ENCODE results near the gene KLHL42.

The KLHL42 gene

DNA sequence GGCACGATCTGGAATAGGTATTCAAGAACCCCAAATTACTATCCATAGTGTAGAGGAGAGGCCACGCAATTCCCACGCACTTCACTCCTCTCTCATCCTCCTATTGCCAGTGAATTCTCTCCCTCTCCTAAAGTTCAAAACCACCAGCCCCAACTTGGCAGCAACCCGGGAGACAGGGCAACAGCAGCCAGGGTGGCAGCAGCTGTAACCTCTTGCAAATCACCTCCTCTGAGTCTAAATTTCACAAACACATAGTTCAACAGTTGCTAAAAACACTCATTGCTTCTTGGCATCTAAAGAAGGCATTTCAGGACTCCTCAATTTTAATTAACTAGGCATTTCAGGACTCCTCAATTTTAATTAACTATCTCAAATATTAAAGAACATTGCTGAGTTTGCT lies 37.7 kb downstream of the KLHL42 start:
- 0 out of 2 replicates have a peak, but pooled peaks cover 3% of the 10 kb centered on the region for H3F3A ChIP-seq (ENCODE audit: insufficient read depth, low read length)
- H3K4me2 ChIP-seq (ENCODE audit: low read length) = peak overlapping the region; percentile 27; the same call in 1 of the 2 replicates
- peaks cover 60% of the 10 kb centered on the region for H3K4me1 ChIP-seq (ENCODE audit: insufficient read depth, low read length, severe bottlenecking)
- TF ChIP-seq, protein P1, sequence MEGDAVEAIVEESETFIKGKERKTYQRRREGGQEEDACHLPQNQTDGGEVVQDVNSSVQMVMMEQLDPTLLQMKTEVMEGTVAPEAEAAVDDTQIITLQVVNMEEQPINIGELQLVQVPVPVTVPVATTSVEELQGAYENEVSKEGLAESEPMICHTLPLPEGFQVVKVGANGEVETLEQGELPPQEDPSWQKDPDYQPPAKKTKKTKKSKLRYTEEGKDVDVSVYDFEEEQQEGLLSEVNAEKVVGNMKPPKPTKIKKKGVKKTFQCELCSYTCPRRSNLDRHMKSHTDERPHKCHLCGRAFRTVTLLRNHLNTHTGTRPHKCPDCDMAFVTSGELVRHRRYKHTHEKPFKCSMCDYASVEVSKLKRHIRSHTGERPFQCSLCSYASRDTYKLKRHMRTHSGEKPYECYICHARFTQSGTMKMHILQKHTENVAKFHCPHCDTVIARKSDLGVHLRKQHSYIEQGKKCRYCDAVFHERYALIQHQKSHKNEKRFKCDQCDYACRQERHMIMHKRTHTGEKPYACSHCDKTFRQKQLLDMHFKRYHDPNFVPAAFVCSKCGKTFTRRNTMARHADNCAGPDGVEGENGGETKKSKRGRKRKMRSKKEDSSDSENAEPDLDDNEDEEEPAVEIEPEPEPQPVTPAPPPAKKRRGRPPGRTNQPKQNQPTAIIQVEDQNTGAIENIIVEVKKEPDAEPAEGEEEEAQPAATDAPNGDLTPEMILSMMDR (IDR thresholded peaks at IDR 0.05; ENCODE audit: low read length) = no peak
- TF ChIP-seq EZH2 (IDR thresholded peaks at IDR 0.05; ENCODE audit: borderline replicate concordance, low read length) = no peak
- H3K27me3 ChIP-seq (ENCODE audit: insufficient read depth, low read length) = no peaks in the 10 kb centered on the region
- no peaks in the 10 kb centered on the region for H3K79me2 ChIP-seq (ENCODE audit: insufficient read depth, low read length)
- peak overlapping the region; percentile 62 for H3K27ac ChIP-seq (ENCODE audit: low read depth, low read length, poor library complexity, severe bottlenecking)
- peaks cover 15% of the 10 kb centered on the region for H3K36me3 ChIP-seq (ENCODE audit: insufficient read depth, low read length)
- peak overlapping the region; percentile 12; the same call in 1 of the 2 replicates for H3K9ac ChIP-seq (ENCODE audit: low read length)
- H3K9me2 ChIP-seq (ENCODE audit: low read depth, low read length) = no peaks in the 10 kb centered on the region
- no peaks in the 10 kb centered on the region for H4K20me1 ChIP-seq (ENCODE audit: insufficient read depth, low read length)
- no peak overlapping the region for H3K4me3 ChIP-seq (ENCODE audit: low read depth, low read length, poor library complexity, severe bottlenecking)
- no peaks in the 10 kb centered on the region for H3K9me3 ChIP-seq (ENCODE audit: low read length)
- no peak overlapping the region for H2AFZ ChIP-seq (ENCODE audit: low read length)

DNA sequence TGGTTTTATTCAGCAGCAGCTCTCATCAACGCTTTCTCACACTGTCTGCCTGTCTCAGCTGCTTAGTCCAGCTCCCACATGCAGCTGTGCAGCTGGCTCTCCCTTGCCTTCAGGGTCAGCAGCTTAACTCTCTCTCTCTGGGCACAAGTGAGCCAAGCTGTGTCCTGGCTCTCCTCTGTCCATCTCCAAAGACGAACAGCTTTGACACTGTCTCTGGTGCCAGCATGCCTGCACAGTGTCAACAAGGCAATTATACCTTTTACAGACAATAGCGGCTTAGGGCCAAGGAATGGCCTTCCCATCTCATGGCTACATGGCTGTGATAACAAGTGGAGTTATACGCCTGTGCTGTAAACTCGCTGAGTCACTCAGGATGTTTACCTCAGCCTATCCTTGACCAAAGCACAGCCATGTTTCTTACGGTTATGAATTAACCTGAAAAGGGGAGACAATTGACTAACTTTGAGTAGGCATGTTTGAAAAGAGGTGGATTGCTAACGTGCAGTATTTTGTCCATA lies 38.4 kb downstream of the KLHL42 start:
- Histone ChIP-seq H3K9ac (ENCODE audit: low read length) (peak overlapping the region; percentile 12; the same call in 1 of the 2 replicates), H3K36me3 (ENCODE audit: insufficient read depth, low read length) (peaks cover 15% of the 10 kb centered on the region), H4K20me1 (ENCODE audit: insufficient read depth, low read length) (no peaks in the 10 kb centered on the region), H3K79me2 (ENCODE audit: insufficient read depth, low read length) (no peaks in the 10 kb centered on the region), H3K27ac (ENCODE audit: low read depth, low read length, poor library complexity, severe bottlenecking) (peak overlapping the region; percentile 62), H3K9me3 (ENCODE audit: low read length) (no peaks in the 10 kb centered on the region), H3K4me2 (ENCODE audit: low read length) (peak overlapping the region; percentile 27; the same call in 1 of the 2 replicates), H3K4me1 (ENCODE audit: insufficient read depth, low read length, severe bottlenecking) (peaks cover 67% of the 10 kb centered on the region), H3K27me3 (ENCODE audit: insufficient read depth, low read length) (no peaks in the 10 kb centered on the region), H3F3A (ENCODE audit: insufficient read depth, low read length) (0 out of 2 replicates have a peak, but pooled peaks cover 3% of the 10 kb centered on the region), H3K4me3 (ENCODE audit: low read depth, low read length, poor library complexity, severe bottlenecking) (no peak overlapping the region), H3K9me2 (ENCODE audit: low read depth, low read length) (no peaks in the 10 kb centered on the region), H2AFZ (ENCODE audit: low read length) (no peak overlapping the region)
- no peak for TF ChIP-seq EZH2 (IDR thresholded peaks at IDR 0.05; ENCODE audit: borderline replicate concordance, low read length)
- TF ChIP-seq, protein P1 (IDR thresholded peaks at IDR 0.05; ENCODE audit: low read length) = no peak

- H3K9me3 ChIP-seq (ENCODE audit: low read length) = no peaks in the 10 kb centered on the region
- H3K79me2 ChIP-seq (ENCODE audit: insufficient read depth, low read length) = no peaks in the 10 kb centered on the region
- no peaks in the 10 kb centered on the region for H3K27me3 ChIP-seq (ENCODE audit: insufficient read depth, low read length)
- H3K36me3 ChIP-seq (ENCODE audit: insufficient read depth, low read length) = peaks cover 10% of the 10 kb centered on the region; the same call in 1 of the 2 replicates
- H3K4me1 ChIP-seq (ENCODE audit: insufficient read depth, low read length, severe bottlenecking) = peaks cover 84% of the 10 kb centered on the region
- H2AFZ ChIP-seq (ENCODE audit: low read length) = no peak overlapping the region
- H4K20me1 ChIP-seq (ENCODE audit: insufficient read depth, low read length) = no peaks in the 10 kb centered on the region
- peak overlapping the region; percentile 62 for H3K27ac ChIP-seq (ENCODE audit: low read depth, low read length, poor library complexity, severe bottlenecking)
- H3K9me2 ChIP-seq (ENCODE audit: low read depth, low read length) = no peaks in the 10 kb centered on the region
- H3F3A ChIP-seq (ENCODE audit: insufficient read depth, low read length) = 0 out of 2 replicates have a peak, but pooled peaks cover 3% of the 10 kb centered on the region
- TF ChIP-seq EZH2 (IDR thresholded peaks at IDR 0.05; ENCODE audit: borderline replicate concordance, low read length) = no peak
- TF ChIP-seq, protein P1 (IDR thresholded peaks at IDR 0.05; ENCODE audit: low read length) = no peak
- peak overlapping the region; percentile 70; the same call in 1 of the 2 replicates for H3K4me2 ChIP-seq (ENCODE audit: low read length)
- H3K9ac ChIP-seq (ENCODE audit: low read length) = peak overlapping the region; percentile 26
- no peak overlapping the region for H3K4me3 ChIP-seq (ENCODE audit: low read depth, low read length, poor library complexity, severe bottlenecking)
Measured at GRCh38 chr12:27820564-27820963, 40.5 kb downstream of the KLHL42 start.

Measured in OCI-LY1 (cell line).